Neural progenitor cell (in vitro differentiated cells): Measurements from ENCODE around the gene MAGI1.

Source experiments
- EZH2 ChIP-seq: fragments of 200-600 bp; sonication (generic); IDR thresholded peaks from 2 replicates; pipeline ENCODE4 v1.6.1; 2017; ENCODE audit warnings: antibody characterized with exemption, mild to moderate bottlenecking, moderate library complexity
- TF ChIP-seq, protein P1 (sequence below): fragments of 200-600 bp; sonication (generic); IDR thresholded peaks from 2 replicates; pipeline ENCODE4 v1.5.1; 2017; ENCODE audit warnings: antibody characterized with exemption, mild to moderate bottlenecking

DNA sequence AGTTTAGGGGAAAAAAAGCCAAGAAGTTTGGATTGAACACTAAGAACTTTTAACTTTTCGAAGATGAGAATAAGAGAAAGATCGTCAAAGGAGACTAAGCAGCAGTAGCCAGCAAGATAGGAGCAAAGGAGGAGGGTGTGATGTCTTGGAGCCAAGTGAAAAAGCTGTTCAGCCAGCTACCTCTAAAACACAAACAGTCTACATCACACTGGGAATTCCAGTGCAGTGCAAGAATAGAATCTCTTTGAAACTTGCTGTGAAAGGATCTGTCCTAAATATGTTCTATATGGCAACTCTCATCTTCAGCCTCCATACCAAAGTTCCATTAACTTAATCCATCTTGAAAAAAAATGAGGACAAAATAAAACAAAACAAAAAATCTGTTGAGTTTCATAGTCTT, 541.5 kb downstream of the MAGI1 start:
- TF ChIP-seq, protein P1, sequence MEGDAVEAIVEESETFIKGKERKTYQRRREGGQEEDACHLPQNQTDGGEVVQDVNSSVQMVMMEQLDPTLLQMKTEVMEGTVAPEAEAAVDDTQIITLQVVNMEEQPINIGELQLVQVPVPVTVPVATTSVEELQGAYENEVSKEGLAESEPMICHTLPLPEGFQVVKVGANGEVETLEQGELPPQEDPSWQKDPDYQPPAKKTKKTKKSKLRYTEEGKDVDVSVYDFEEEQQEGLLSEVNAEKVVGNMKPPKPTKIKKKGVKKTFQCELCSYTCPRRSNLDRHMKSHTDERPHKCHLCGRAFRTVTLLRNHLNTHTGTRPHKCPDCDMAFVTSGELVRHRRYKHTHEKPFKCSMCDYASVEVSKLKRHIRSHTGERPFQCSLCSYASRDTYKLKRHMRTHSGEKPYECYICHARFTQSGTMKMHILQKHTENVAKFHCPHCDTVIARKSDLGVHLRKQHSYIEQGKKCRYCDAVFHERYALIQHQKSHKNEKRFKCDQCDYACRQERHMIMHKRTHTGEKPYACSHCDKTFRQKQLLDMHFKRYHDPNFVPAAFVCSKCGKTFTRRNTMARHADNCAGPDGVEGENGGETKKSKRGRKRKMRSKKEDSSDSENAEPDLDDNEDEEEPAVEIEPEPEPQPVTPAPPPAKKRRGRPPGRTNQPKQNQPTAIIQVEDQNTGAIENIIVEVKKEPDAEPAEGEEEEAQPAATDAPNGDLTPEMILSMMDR = no peak
- TF ChIP-seq EZH2 = no peak
